RWPE1 (cell line): Measurements from ENCODE around the gene AP3B1.

Experiments used
- CTCF ChIA-PET: fragments of 350-600 bp; sonication (Branson Sonifier 250); formaldehyde crosslinking; extraction: SDS; loops from one replicate; lab custom pipeline; 2021; lab: Yijun Ruan, JAX
- POLR2A ChIA-PET: fragments of 400-600 bp; formaldehyde crosslinking; extraction: SDS; loops from one replicate; lab custom pipeline; 2020; ENCODE audit warnings: antibody characterized with exemption; ENCODE audit not compliant: low non-redundant PET; lab: Yijun Ruan, JAX
- DNase-seq: peaks from one replicate; pipeline ENCODE4 v3.0.0; 2012; ENCODE audit warnings: low spot score
- H3K27ac ChIP-seq: fragments of 450-650 bp; 2 replicates; pipeline ENCODE4 v1.5.1; 2017
- CTCF ChIP-seq: fragments of 450-650 bp; conservative IDR thresholded peaks from 2 replicates; pipeline ENCODE4 v1.5.1; 2017; ENCODE audit warnings: low read depth, mild to moderate bottlenecking

Gene AP3B1

GRCh38 chr5:78274540-78275197 lies 19.8 kb downstream of the AP3B1 start:
- TF ChIP-seq CTCF = no peak
- H3K27ac ChIP-seq = no peak overlapping the region
- POLR2A ChIA-PET = no interaction called here
- CTCF ChIA-PET = no interaction called here
- DNase-seq = no peak

- POLR2A ChIA-PET = interaction anchor here (0.6 to 0.7 kb wide), 2 partner anchors 21 to 417 kb away, joined by 3 read pairs; partner anchors contain the start of gene AP3B1
- CTCF ChIA-PET = no interaction called here
Measured at GRCh38 chr5:78273436-78273835, 21.1 kb downstream of the AP3B1 start.

GRCh38 chr5:78271766-78272165 lies 22.7 kb downstream of the AP3B1 start:
- TF ChIP-seq CTCF = no peak
- POLR2A ChIA-PET = no interaction called here
- no peak overlapping the region for H3K27ac ChIP-seq
- CTCF ChIA-PET = no interaction called here
- DNase-seq = no peak

More at GRCh38 chr5:78273436-78273835, 21.1 kb downstream of the AP3B1 start:
- TF ChIP-seq CTCF = no peak
- no peak overlapping the region for H3K27ac ChIP-seq
- no peak for DNase-seq

- TF ChIP-seq CTCF = peak; percentile 74
- ChIA-PET CTCF (interaction anchor here (0.6 to 1.3 kb wide), 5 partner anchors 56 to 709 kb away, joined by 3 to 4 read pairs (median 3); no protein-coding TSS in a partner anchor), POLR2A (no interaction called here)
- DNase-seq = peak; percentile 52
- no peak overlapping the region for H3K27ac ChIP-seq
Measured at GRCh38 chr5:78269088-78269703, 25.3 kb downstream of the AP3B1 start.

GRCh38 chr5:78268356-78268755 lies 26.1 kb downstream of the AP3B1 start:
- CTCF ChIA-PET = interaction anchor here (1.0 to 1.3 kb wide), 2 partner anchors 63 to 708 kb away, joined by 3 read pairs; no protein-coding TSS in a partner anchor
- no peak for TF ChIP-seq CTCF
- POLR2A ChIA-PET = no interaction called here
- no peak overlapping the region for H3K27ac ChIP-seq
- DNase-seq = no peak

- ChIA-PET POLR2A (no interaction called here), CTCF (interaction anchor here (0.7 kb wide), 1 partner anchor 301 kb away, joined by 5 read pairs; no protein-coding TSS in a partner anchor)
- no peak for DNase-seq
- H3K27ac ChIP-seq = no peak overlapping the region
- TF ChIP-seq CTCF = no peak
Measured at GRCh38 chr5:78265163-78265562, 29.3 kb downstream of the AP3B1 start.
